Adrenal gland (tissue), 12 donors: ENCODE data around the gene GPATCH11. TPM values are rescaled to one million over a fixed set of nuclear protein-coding genes. Genes with fewer than 3 reads are reported as not detected.

Source experiments
- DNase-seq, 7 donors: peaks; one replicate each; pipeline ENCODE4 v3.0.0-alpha.2; 2019 to 2020
- H3K27ac ChIP-seq, 5 donors: fragments of 200-600 bp; sonication (generic) in 4 of 5; 1 replicate in 3 of 5; 2 replicates in 2 of 5; pipeline versions ENCODE4 v1.5.1 to v1.8.0; 2016 to 2020; ENCODE audit warnings: mild to moderate bottlenecking in 1 of 5
- H3K27me3 ChIP-seq: fragments of 200-600 bp; 2 replicates; pipeline ENCODE4 v1.8.0; 2021
- H3K36me3 ChIP-seq, 2 donors: fragments of 200-600 bp; replicated peaks in 1 of 2; 1 replicate in 1 of 2; 2 replicates in 1 of 2; pipeline versions ENCODE4 v1.5.1 to v1.8.0; 2018 to 2022
- H3K4me1 ChIP-seq, 2 donors: fragments of 200-600 bp; replicated peaks in 1 of 2; 1 replicate in 1 of 2; 2 replicates in 1 of 2; pipeline versions ENCODE4 v1.5.1 to v1.8.0; 2018 to 2021
- H3K4me3 ChIP-seq, 4 donors: fragments of 200-600 bp; sonication (generic) in 3 of 4; one replicate each; pipeline ENCODE4 v1.5.1; 2016 to 2018
- H3K9me3 ChIP-seq, 3 donors: fragments of 200-600 bp; sonication (generic) in 1 of 3; replicated peaks in 1 of 3; 1 replicate in 2 of 3; 2 replicates in 1 of 3; pipeline versions ENCODE4 v1.5.1 to v1.8.0; 2016 to 2021
- CTCF ChIP-seq, 6 experiments: fragments of 450-650 bp in 4 of 6; fragments of 200-600 bp in 2 of 6; sonication (generic) in 1 of 6; IDR thresholded peaks; 1 replicate in 5 of 6; 2 replicates in 1 of 6; pipeline versions ENCODE4 v1.5.1 to v1.8.0; 2016 to 2021; ENCODE audit warnings: antibody characterized with exemption in 6 of 6, mild to moderate bottlenecking in 2 of 6, moderate library complexity in 1 of 6
- POLR2A ChIP-seq, 2 donors: fragments of 450-650 bp; IDR thresholded peaks; one replicate each; pipeline ENCODE4 v1.6.1; 2017; ENCODE audit warnings: antibody characterized with exemption in 2 of 2, mild to moderate bottlenecking in 2 of 2, moderate library complexity in 1 of 2
- WGBS, 4 donors: extraction: QIAGEN DNeasy Blood & Tissue Kit in 2 of 4; methylation state at CpG; one replicate each; pipeline versions ENCODE4 v1.1.5 to v1.1.7; 2013 to 2017; 5-methylcytosine and 5-hydroxymethylcytosine counted together
- intact Hi-C, 2 donors: fragments of 100-400 bp; cut with DNase I; formaldehyde crosslinking; loops; one replicate each; pipeline versions ENCODE4 v1.14.1 to v1.15.0; 2022 to 2023
- polyA plus RNA-seq, 3 donors: library from polyadenylated mRNA; stranded (reverse); fragments of 200-250 nt in 2 of 3; fragments of 350-450 nt in 1 of 3; fragmentation: Illumina TruSeq in 1 of 3; extraction: RNeasy Lipid Tissue Mini Kit (QIAGEN cat#74804) in 1 of 3; gene quantifications; one replicate each; pipeline ENCODE4 v1.2.3, GENCODE V29; 2013 to 2014
- total RNA-seq, 9 donors: library from RNA; depleted of rRNA in 4 of 9; stranded (reverse); fragments of >200 nt in 4 of 9; fragments of 120-200 nt in 1 of 9; fragmentation: NEBNext Ultra II Directional in 1 of 9; extraction: Animal tissue kit (Norgen Biotek cat#: 25700) in 1 of 9; gene quantifications; one replicate each; pipeline versions ENCODE4 v1.1.0 to v1.2.4, GENCODE V29; 2013 to 2023
- donor health status: healthy with polysubstance abuse.
- donor health status: Bipolar disorder and iron deficiency.
- donor health status: DM: yes; HTN: yes; CAD: no.
- donor health status: DM: no; HTN: no; CAD: no.
- donor health status: DM: no; HTN: no; CAD: no.
- donor health status: DM: yes; HTN: yes; CAD: no.

GPATCH11 gene
- total and polyA plus RNA-seq, 12 donors: 5.6 to 19.0 (median 9.4) TPM

- Histone ChIP-seq H3K4me3 (no peak overlapping the region), H3K27me3 (no peaks in the 10 kb centered on the region), H3K9me3 (no peaks in the 10 kb centered on the region), H3K36me3 (peaks cover 0 to 49% of the 10 kb centered on the region in 2 donors), H3K4me1 (peaks cover 8 to 14% of the 10 kb centered on the region in 2 donors), H3K27ac (peak overlapping the region in 4 of 5 donors; percentile 29 to 62 (median 48))
- peak in 1 of 7 donors; percentile 3 for DNase-seq
- WGBS, 4 donors: 49 to 60% (median 56%) methylated on average over 5 of the region's 5 CpGs
- TF ChIP-seq POLR2A (IDR thresholded peaks at IDR 0.05): no peak
- intact Hi-C loops: no loop called here
Observed at GRCh38 chr2:37052600-37053332, 31.6 kb upstream of the GPATCH11 start.

- no peak for TF ChIP-seq CTCF (IDR thresholded peaks at IDR 0.05)
- no peak for TF ChIP-seq POLR2A (IDR thresholded peaks at IDR 0.05)
- Histone ChIP-seq H3K36me3 (peaks cover 0 to 81% of the 10 kb centered on the region in 2 donors), H3K27me3 (no peaks in the 10 kb centered on the region), H3K27ac (no peak overlapping the region), H3K4me1 (no peaks in the 10 kb centered on the region), H3K4me3 (no peak overlapping the region), H3K9me3 (no peaks in the 10 kb centered on the region)
- no peak for DNase-seq
- intact Hi-C loops: no loop called here
- 77 to 93% (median 91%) methylated on average over 3 of the region's 3 CpGs for WGBS, 4 donors
Observed at GRCh38 chr2:37059841-37060240, 24.5 kb upstream of the GPATCH11 start.

DNA sequence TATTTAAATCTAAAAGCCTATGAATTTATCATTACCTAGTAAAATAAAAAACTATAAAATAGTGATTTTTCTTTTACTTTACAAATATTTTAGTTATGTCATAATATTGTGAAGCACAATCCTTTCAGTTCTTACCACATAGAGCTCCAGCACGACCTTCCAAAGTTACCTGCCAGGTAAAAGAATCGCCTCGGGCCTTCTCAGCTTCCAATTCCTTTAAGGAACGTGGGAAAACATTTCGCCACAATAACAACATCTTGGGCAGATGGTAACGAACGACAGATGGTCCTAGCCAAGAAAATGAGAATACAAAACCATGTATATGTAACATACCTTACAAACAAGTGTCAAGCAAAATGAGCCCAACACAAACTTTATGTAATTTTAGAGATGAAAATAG is 23.9 kb upstream of the GPATCH11 start:
- Histone ChIP-seq H3K4me3 (no peak overlapping the region), H3K27ac (no peak overlapping the region), H3K4me1 (no peaks in the 10 kb centered on the region), H3K36me3 (peaks cover 0 to 83% of the 10 kb centered on the region in 2 donors), H3K27me3 (no peaks in the 10 kb centered on the region), H3K9me3 (no peaks in the 10 kb centered on the region)
- DNase-seq: no peak
- TF ChIP-seq CTCF (IDR thresholded peaks at IDR 0.05): no peak
- TF ChIP-seq POLR2A (IDR thresholded peaks at IDR 0.05): no peak
- 91 to 95% (median 94%) methylated on average over 7 of the region's 7 CpGs for WGBS, 4 donors
- intact Hi-C loops: no loop called here

- H3K4me1 ChIP-seq: no peaks in the 10 kb centered on the region
- TF ChIP-seq CTCF (IDR thresholded peaks at IDR 0.05) (no peak), POLR2A (IDR thresholded peaks at IDR 0.05) (no peak)
- no peak overlapping the region for H3K4me3 ChIP-seq
- peaks cover 0 to 83% of the 10 kb centered on the region in 2 donors for H3K36me3 ChIP-seq
- no peaks in the 10 kb centered on the region for H3K27me3 ChIP-seq
- intact Hi-C loops: no loop called here
- no peak for DNase-seq
- H3K27ac ChIP-seq: no peak overlapping the region
- H3K9me3 ChIP-seq: no peaks in the 10 kb centered on the region
Observed at GRCh38 chr2:37061013-37061711, 23.2 kb upstream of the GPATCH11 start.
